GM18951 (cell line): ENCODE results near the gene CPAMD8.
"Not testable (repeated sequence)": the region's sequence is repeated elsewhere in the genome, so short reads cannot be mapped to it uniquely, and the experiment has no call there.

Experiments
- POLR2A ChIP-seq: IDR thresholded peaks from 4 replicates; pipeline ENCODE4 v1.6.1; 2011; ENCODE audit warnings: mild to moderate bottlenecking; ENCODE audit not compliant: insufficient read length, insufficient read depth; ENCODE audit errors: extremely low read depth
- in situ Hi-C: fragments of 300-500 bp; cut with MboI; formaldehyde crosslinking; loops from one replicate; pipeline ENCODE4 v1.12.0; 2022; ENCODE audit warnings: low sequenced_read_pairs, mixed read lengths, inconsistent platforms; ENCODE audit not compliant: unreplicated experiment

CPAMD8 gene

GRCh38 chr19:17025991-17026658 is 485 bp downstream of the CPAMD8 start:
- in situ Hi-C loops, result no loop called here
- TF ChIP-seq POLR2A, result no peak

GRCh38 chr19:17025361-17025760 is 1.2 kb downstream of the CPAMD8 start:
- in situ Hi-C loops, result no loop called here

GRCh38 chr19:17024941-17025340 is 1.7 kb downstream of the CPAMD8 start:
- in situ Hi-C loops, result not testable (repeated sequence)

More at GRCh38 chr19:17025361-17025760, 1.2 kb downstream of the CPAMD8 start:
- TF ChIP-seq POLR2A, result no peak

GRCh38 chr19:17023805-17024204 is 2.8 kb downstream of the CPAMD8 start:
- in situ Hi-C loops, result no loop called here
- TF ChIP-seq POLR2A, result no peak

GRCh38 chr19:17022738-17023137 is 3.9 kb downstream of the CPAMD8 start:
- in situ Hi-C loops, result no loop called here

GRCh38 chr19:17021793-17022590 is 4.6 kb downstream of the CPAMD8 start:
- TF ChIP-seq POLR2A, result no peak

More at GRCh38 chr19:17022738-17023137, 3.9 kb downstream of the CPAMD8 start:
- no peak for TF ChIP-seq POLR2A

GRCh38 chr19:17021328-17021727 is 5.3 kb downstream of the CPAMD8 start:
- no peak for TF ChIP-seq POLR2A
- in situ Hi-C loops, result no loop called here

More at GRCh38 chr19:17021793-17022590, 4.6 kb downstream of the CPAMD8 start:
- in situ Hi-C loops, result no loop called here

GRCh38 chr19:17020823-17021222 is 5.8 kb downstream of the CPAMD8 start:
- in situ Hi-C loops, result no loop called here
- no peak for TF ChIP-seq POLR2A

GRCh38 chr19:17020385-17020784 is 6.2 kb downstream of the CPAMD8 start:
- in situ Hi-C loops, result no loop called here
- TF ChIP-seq POLR2A, result no peak

GRCh38 chr19:17014212-17014861 is 12.3 kb downstream of the CPAMD8 start:
- in situ Hi-C loops, result not testable (repeated sequence)

GRCh38 chr19:17011485-17011884 is 15.1 kb downstream of the CPAMD8 start:
- in situ Hi-C loops, result no loop called here
- no peak for TF ChIP-seq POLR2A

GRCh38 chr19:17006579-17006978 is 20.0 kb downstream of the CPAMD8 start:
- TF ChIP-seq POLR2A, result no peak
- in situ Hi-C loops, result no loop called here

GRCh38 chr19:17005000-17005399 is 21.6 kb downstream of the CPAMD8 start:
- in situ Hi-C loops, result no loop called here
- TF ChIP-seq POLR2A, result no peak

- TF ChIP-seq POLR2A, result no peak
- in situ Hi-C loops, result no loop called here
Observed at GRCh38 chr19:17004386-17004785, 22.2 kb downstream of the CPAMD8 start.
